ENCODE measurements around the gene TBC1D9.

TBC1D9 gene

DNA sequence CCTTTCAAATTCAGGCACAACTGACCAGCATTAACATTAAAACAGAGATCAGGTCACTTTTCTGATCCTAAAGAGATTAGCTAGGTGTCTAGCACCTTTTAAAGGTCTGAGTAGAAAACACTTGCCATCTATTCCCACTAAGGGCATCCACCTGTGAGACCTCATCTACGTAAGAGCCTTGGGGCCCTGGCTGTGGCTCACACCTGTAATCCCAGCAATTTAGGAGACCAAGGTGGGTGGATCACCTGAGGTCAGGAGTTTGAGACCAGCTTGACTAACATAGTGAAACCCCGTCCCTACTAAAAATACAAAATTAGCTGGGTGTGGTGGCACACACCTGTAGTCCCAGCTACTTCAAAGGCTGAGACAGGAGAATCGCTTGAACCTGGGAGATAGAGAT, 11.8 kb downstream of the TBC1D9 start:
- Histone ChIP-seq H3K36me3 (replicated peaks) (no peaks in the 10 kb centered on the region), H3K9me3 (no peaks in the 10 kb centered on the region), H3K4me1 (peaks cover 54% of the 10 kb centered on the region), H3K4me3 (no peak overlapping the region), H3K27me3 (ENCODE audit: low read depth) (no peaks in the 10 kb centered on the region)
- no peak for DNase-seq (ENCODE audit: low spot score in 2 of 2)
- in situ Hi-C loops (cut with MboI; ENCODE audit: low sequenced_read_pairs): no loop called here

GRCh38 chr4:140743194-140743931, 12.8 kb downstream of the TBC1D9 start:
- in situ Hi-C loops (cut with MboI; ENCODE audit: low sequenced_read_pairs): no loop called here
- Histone ChIP-seq H3K9me3 (no peaks in the 10 kb centered on the region), H3K4me1 (peaks cover 64% of the 10 kb centered on the region), H3K27me3 (ENCODE audit: low read depth) (no peaks in the 10 kb centered on the region), H3K36me3 (replicated peaks) (no peaks in the 10 kb centered on the region), H3K4me3 (no peak overlapping the region)
- DNase-seq (ENCODE audit: low spot score in 2 of 2): peak; percentile 71 to 81

GRCh38 chr4:140742838-140743193, 13.4 kb downstream of the TBC1D9 start:
- Histone ChIP-seq H3K4me1 (peaks cover 68% of the 10 kb centered on the region), H3K36me3 (replicated peaks) (no peaks in the 10 kb centered on the region), H3K9me3 (no peaks in the 10 kb centered on the region), H3K27me3 (ENCODE audit: low read depth) (no peaks in the 10 kb centered on the region), H3K4me3 (no peak overlapping the region)
- DNase-seq (ENCODE audit: low spot score in 2 of 2): no peak
- in situ Hi-C loops (cut with MboI; ENCODE audit: low sequenced_read_pairs): no loop called here

DNA sequence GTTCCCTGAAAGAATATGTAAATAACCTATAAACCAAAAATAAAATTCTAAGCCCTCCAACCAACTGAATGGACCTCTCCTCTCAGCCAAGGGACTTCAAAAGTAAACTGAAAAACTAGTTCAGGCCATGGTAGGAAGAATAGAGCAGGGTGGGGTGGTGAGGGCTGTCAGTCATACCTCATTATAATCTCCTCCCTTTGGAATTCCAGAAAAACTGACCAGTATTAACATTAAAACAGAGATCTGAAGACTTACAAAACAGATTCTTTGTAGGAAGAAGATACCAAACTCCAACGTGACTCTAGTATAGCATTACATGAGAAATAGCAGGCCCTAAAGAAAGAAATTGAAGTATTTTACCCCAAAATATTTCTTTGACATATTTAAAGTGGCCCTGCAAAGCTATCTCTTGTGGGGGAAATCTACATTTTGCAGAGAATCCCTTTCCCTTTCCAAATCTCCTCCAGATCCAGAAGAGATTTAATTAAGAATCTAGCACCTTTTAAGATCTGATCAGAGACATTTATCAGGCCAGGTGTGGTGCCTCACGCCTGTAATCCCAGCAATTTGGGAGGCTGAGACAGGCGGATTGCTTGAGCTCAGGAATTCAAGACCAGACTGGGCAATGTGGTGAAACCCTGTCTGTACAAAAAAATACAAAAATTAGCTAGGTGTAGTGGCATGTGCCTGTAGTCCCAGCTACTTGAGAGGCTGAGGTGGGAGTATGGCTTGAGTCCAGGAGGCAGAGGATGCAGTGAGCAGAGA, 15.1 kb downstream of the TBC1D9 start:
- Histone ChIP-seq H3K4me1 (peaks cover 86% of the 10 kb centered on the region), H3K36me3 (replicated peaks) (no peaks in the 10 kb centered on the region), H3K9me3 (no peaks in the 10 kb centered on the region), H3K4me3 (no peak overlapping the region), H3K27me3 (ENCODE audit: low read depth) (no peaks in the 10 kb centered on the region)
- peak; percentile 29 to 63 for DNase-seq (ENCODE audit: low spot score in 2 of 2)
- in situ Hi-C loops (cut with MboI; ENCODE audit: low sequenced_read_pairs): no loop called here

DNA sequence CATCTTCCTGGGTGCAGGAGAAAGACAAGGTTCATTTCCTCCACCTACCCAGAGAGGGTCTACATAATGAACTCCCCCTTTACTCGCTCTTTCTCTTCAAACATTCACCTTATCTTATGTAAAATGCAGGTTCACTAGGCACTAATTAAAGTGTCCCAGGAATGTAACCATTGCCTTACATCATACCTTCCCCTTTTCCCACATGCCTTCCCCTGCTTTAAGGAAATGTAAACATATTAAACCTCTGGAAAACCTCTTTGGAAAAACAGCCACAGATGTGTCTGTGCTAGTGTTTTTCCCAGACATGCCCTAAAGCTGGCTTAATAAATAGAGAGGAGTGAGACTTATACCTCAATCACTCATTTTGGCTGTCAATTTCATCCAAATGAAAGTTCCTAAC, 15.8 kb downstream of the TBC1D9 start:
- peak in 1 of 2 experiments; percentile 44 for DNase-seq (ENCODE audit: low spot score in 2 of 2)
- Histone ChIP-seq H3K27me3 (ENCODE audit: low read depth) (no peaks in the 10 kb centered on the region), H3K9me3 (no peaks in the 10 kb centered on the region), H3K4me3 (no peak overlapping the region), H3K36me3 (replicated peaks) (no peaks in the 10 kb centered on the region), H3K4me1 (peaks cover 89% of the 10 kb centered on the region)
- in situ Hi-C loops (cut with MboI; ENCODE audit: low sequenced_read_pairs): no loop called here

GRCh38 chr4:140739971-140740370, 16.2 kb downstream of the TBC1D9 start:
- no peaks in the 10 kb centered on the region for H3K9me3 ChIP-seq
- H3K36me3 ChIP-seq (replicated peaks): no peaks in the 10 kb centered on the region
- H3K4me1 ChIP-seq: peaks cover 93% of the 10 kb centered on the region
- H3K4me3 ChIP-seq: no peak overlapping the region
- H3K27me3 ChIP-seq (ENCODE audit: low read depth): no peaks in the 10 kb centered on the region
- no peak for DNase-seq (ENCODE audit: low spot score in 2 of 2)
- in situ Hi-C loops (cut with MboI; ENCODE audit: low sequenced_read_pairs): no loop called here

GRCh38 chr4:140738139-140738538, 18.0 kb downstream of the TBC1D9 start:
- DNase-seq (ENCODE audit: low spot score in 2 of 2): peak; percentile 48 to 96
- Histone ChIP-seq H3K9me3 (no peaks in the 10 kb centered on the region), H3K4me1 (peaks cover 96% of the 10 kb centered on the region), H3K4me3 (no peak overlapping the region), H3K36me3 (replicated peaks) (no peaks in the 10 kb centered on the region), H3K27me3 (ENCODE audit: low read depth) (no peaks in the 10 kb centered on the region)
- in situ Hi-C loops (cut with MboI; ENCODE audit: low sequenced_read_pairs): no loop called here

DNA sequence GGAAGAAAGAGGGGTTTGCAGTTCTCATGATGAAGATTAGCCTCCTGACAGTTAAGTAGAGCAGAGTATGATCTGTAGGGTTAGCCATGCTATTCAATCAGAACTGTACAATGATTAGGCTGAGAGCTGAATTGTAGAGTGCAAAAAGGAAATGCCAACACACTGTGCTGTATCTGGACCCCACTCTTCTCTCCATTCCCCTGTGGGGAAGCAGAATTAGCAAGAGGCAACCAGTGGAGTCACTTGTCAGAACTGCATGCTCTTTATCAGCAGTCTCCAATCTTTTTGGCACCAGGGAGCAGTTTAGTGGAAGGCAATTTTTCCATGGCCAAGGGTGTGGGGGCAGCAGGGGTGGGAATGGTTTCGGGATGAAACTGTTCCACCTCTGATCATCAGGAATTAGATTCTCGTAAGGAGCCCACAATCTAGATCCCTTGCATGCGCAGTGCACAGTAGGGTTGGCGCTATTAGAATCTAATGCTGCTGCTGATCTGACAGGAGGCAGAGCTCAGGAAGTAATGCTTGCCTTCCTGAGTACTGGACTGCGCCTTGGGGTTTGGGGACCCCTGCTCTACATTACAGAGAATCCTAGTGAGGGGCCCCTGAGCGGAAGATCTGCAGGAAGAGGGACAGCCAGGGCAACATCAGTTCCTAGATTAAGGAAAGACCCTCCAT, 19.4 kb downstream of the TBC1D9 start:
- in situ Hi-C loops (cut with MboI; ENCODE audit: low sequenced_read_pairs): no loop called here
- no peaks in the 10 kb centered on the region for H3K9me3 ChIP-seq
- H3K36me3 ChIP-seq (replicated peaks): no peaks in the 10 kb centered on the region
- H3K4me3 ChIP-seq: no peak overlapping the region
- H3K27me3 ChIP-seq (ENCODE audit: low read depth): no peaks in the 10 kb centered on the region
- H3K4me1 ChIP-seq: peaks cover 88% of the 10 kb centered on the region
- no peak for DNase-seq (ENCODE audit: low spot score in 2 of 2)

GRCh38 chr4:140735779-140736391, 20.3 kb downstream of the TBC1D9 start:
- Histone ChIP-seq H3K9me3 (no peaks in the 10 kb centered on the region), H3K4me1 (peaks cover 78% of the 10 kb centered on the region), H3K36me3 (replicated peaks) (no peaks in the 10 kb centered on the region), H3K4me3 (no peak overlapping the region), H3K27me3 (ENCODE audit: low read depth) (no peaks in the 10 kb centered on the region)
- in situ Hi-C loops (cut with MboI; ENCODE audit: low sequenced_read_pairs): no loop called here
- no peak for DNase-seq (ENCODE audit: low spot score in 2 of 2)

GRCh38 chr4:140735317-140735716, 20.9 kb downstream of the TBC1D9 start:
- in situ Hi-C loops (cut with MboI; ENCODE audit: low sequenced_read_pairs): no loop called here
- no peak overlapping the region for H3K4me3 ChIP-seq
- peaks cover 73% of the 10 kb centered on the region for H3K4me1 ChIP-seq
- H3K27me3 ChIP-seq (ENCODE audit: low read depth): no peaks in the 10 kb centered on the region
- H3K9me3 ChIP-seq: no peaks in the 10 kb centered on the region
- no peak for DNase-seq (ENCODE audit: low spot score in 2 of 2)
- no peaks in the 10 kb centered on the region for H3K36me3 ChIP-seq (replicated peaks)

GRCh38 chr4:140732780-140733179, 23.4 kb downstream of the TBC1D9 start:
- Histone ChIP-seq H3K4me1 (peaks cover 70% of the 10 kb centered on the region), H3K4me3 (no peak overlapping the region), H3K27me3 (ENCODE audit: low read depth) (no peaks in the 10 kb centered on the region), H3K36me3 (replicated peaks) (no peaks in the 10 kb centered on the region), H3K9me3 (no peaks in the 10 kb centered on the region)
- in situ Hi-C loops (cut with MboI; ENCODE audit: low sequenced_read_pairs): no loop called here
- DNase-seq (ENCODE audit: low spot score in 2 of 2): no peak

GRCh38 chr4:140729344-140730049, 26.7 kb downstream of the TBC1D9 start:
- Histone ChIP-seq H3K36me3 (replicated peaks) (no peaks in the 10 kb centered on the region), H3K9me3 (no peaks in the 10 kb centered on the region), H3K4me3 (no peak overlapping the region), H3K4me1 (peaks cover 66% of the 10 kb centered on the region), H3K27me3 (ENCODE audit: low read depth) (no peaks in the 10 kb centered on the region)
- in situ Hi-C loops (cut with MboI; ENCODE audit: low sequenced_read_pairs): no loop called here
- DNase-seq (ENCODE audit: low spot score in 2 of 2): no peak

DNA sequence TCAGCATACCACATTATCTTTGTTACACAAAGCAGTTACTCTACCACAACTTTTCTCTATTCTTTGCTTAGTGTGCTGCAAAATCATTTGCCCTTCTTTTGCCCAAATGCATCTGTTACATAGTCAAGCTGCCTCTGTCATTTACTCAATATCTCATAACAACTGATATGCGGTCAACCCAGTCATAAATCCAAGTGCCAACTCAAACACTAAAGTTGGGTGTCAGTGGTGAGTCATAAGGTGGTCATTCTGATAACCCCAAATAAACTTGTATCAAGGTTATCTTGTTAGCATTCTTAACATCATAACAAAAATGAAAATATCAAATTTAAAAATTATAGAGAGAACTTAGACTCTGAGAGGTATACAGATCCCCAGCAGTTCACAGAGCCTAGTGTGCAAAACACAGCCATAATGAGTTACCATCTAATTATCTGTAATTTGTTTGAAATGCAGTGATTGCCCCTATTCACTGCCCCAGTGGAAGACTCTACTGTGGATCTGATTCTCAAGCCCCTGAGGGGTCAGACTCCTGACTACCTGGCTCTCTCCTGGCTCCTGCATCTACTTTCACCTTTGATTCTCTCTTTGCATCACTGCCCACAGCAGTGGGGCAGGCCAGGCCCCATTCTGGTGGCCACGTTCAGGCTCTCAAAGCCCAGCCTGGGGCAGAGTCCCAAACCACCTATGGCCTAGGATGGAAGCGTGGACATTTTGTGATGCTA, 29.2 kb downstream of the TBC1D9 start:
- Histone ChIP-seq H3K4me1 (peaks cover 50% of the 10 kb centered on the region), H3K9me3 (no peaks in the 10 kb centered on the region), H3K27me3 (ENCODE audit: low read depth) (no peaks in the 10 kb centered on the region), H3K36me3 (replicated peaks) (no peaks in the 10 kb centered on the region), H3K4me3 (no peak overlapping the region)
- in situ Hi-C loops (cut with MboI; ENCODE audit: low sequenced_read_pairs): no loop called here
- DNase-seq (ENCODE audit: low spot score in 2 of 2): peak in 1 of 2 experiments; percentile 56
